ENCODE measurements around the gene STK16. TPM values are rescaled to one million over a fixed set of nuclear protein-coding genes. Genes with fewer than 3 reads are reported as not detected.
A peak's percentile ranks its signal among the peaks of the same experiment; 100 is the strongest.

STK16 gene
- total and polyA plus RNA-seq, 2 of the 13 experiments (the other 11 are each of a cell fraction or from before 2014, with no cell fraction given), result 28.0 to 50.9 TPM

GRCh38 chr2:219298759-219299371 lies 53.6 kb downstream of the STK16 start (continued):
- TF ChIP-seq, protein P1, sequence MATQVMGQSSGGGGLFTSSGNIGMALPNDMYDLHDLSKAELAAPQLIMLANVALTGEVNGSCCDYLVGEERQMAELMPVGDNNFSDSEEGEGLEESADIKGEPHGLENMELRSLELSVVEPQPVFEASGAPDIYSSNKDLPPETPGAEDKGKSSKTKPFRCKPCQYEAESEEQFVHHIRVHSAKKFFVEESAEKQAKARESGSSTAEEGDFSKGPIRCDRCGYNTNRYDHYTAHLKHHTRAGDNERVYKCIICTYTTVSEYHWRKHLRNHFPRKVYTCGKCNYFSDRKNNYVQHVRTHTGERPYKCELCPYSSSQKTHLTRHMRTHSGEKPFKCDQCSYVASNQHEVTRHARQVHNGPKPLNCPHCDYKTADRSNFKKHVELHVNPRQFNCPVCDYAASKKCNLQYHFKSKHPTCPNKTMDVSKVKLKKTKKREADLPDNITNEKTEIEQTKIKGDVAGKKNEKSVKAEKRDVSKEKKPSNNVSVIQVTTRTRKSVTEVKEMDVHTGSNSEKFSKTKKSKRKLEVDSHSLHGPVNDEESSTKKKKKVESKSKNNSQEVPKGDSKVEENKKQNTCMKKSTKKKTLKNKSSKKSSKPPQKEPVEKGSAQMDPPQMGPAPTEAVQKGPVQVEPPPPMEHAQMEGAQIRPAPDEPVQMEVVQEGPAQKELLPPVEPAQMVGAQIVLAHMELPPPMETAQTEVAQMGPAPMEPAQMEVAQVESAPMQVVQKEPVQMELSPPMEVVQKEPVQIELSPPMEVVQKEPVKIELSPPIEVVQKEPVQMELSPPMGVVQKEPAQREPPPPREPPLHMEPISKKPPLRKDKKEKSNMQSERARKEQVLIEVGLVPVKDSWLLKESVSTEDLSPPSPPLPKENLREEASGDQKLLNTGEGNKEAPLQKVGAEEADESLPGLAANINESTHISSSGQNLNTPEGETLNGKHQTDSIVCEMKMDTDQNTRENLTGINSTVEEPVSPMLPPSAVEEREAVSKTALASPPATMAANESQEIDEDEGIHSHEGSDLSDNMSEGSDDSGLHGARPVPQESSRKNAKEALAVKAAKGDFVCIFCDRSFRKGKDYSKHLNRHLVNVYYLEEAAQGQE (IDR thresholded peaks at IDR 0.05; ENCODE audit: borderline replicate concordance in 1 of 2, low read depth in 1 of 2, low read length in 2 of 2), result no peak
- TF ChIP-seq ZNF407 (CRISPR knock-in tag; IDR thresholded peaks at IDR 0.05; ENCODE audit: not compliant biosample characterization) (peak; percentile 31), NPAS2 (CRISPR knock-in tag; IDR thresholded peaks at IDR 0.05; ENCODE audit: borderline replicate concordance) (no peak), ZNF772 (CRISPR knock-in tag; IDR thresholded peaks at IDR 0.05) (no peak), ZEB1 (IDR thresholded peaks at IDR 0.05; ENCODE audit: insufficient replicate concordance, low read depth) (no peak), RNF219 (CRISPR knock-in tag; IDR thresholded peaks at IDR 0.05) (no peak), HDAC2 (CRISPR knock-in tag; IDR thresholded peaks at IDR 0.05) (0 out of 2 replicates have a peak, but pooled peaks have one; percentile 29), RAD21 (CRISPR knock-in tag; IDR thresholded peaks at IDR 0.05) (peak; percentile 86), POLR2A (IDR thresholded peaks at IDR 0.05; ENCODE audit: insufficient read depth in 1 of 2, low read depth in 2 of 2, low read length in 2 of 2) (no peak), GATAD2A (CRISPR knock-in tag; IDR thresholded peaks at IDR 0.05) (0 out of 2 replicates have a peak, but pooled peaks have one; percentile 41), POGZ (CRISPR knock-in tag; IDR thresholded peaks at IDR 0.05) (0 out of 2 replicates have a peak, but pooled peaks have one; percentile 44)
- TF ChIP-seq, protein P2, sequence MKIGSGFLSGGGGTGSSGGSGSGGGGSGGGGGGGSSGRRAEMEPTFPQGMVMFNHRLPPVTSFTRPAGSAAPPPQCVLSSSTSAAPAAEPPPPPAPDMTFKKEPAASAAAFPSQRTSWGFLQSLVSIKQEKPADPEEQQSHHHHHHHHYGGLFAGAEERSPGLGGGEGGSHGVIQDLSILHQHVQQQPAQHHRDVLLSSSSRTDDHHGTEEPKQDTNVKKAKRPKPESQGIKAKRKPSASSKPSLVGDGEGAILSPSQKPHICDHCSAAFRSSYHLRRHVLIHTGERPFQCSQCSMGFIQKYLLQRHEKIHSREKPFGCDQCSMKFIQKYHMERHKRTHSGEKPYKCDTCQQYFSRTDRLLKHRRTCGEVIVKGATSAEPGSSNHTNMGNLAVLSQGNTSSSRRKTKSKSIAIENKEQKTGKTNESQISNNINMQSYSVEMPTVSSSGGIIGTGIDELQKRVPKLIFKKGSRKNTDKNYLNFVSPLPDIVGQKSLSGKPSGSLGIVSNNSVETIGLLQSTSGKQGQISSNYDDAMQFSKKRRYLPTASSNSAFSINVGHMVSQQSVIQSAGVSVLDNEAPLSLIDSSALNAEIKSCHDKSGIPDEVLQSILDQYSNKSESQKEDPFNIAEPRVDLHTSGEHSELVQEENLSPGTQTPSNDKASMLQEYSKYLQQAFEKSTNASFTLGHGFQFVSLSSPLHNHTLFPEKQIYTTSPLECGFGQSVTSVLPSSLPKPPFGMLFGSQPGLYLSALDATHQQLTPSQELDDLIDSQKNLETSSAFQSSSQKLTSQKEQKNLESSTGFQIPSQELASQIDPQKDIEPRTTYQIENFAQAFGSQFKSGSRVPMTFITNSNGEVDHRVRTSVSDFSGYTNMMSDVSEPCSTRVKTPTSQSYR (CRISPR knock-in tag; IDR thresholded peaks at IDR 0.05; ENCODE audit: borderline replicate concordance), result no peak
